HepG2 (cell line): ENCODE measurements around the gene RER1. TPM values are rescaled to one million over a fixed set of nuclear protein-coding genes. Genes with fewer than 3 reads are reported as not detected.

Source experiments
- ATAC-seq: fragments of 200-7000 bp; cut with Tn5 transposase; 3 replicates; pipeline ENCODE4 v1.9.1; 2020; ENCODE audit warnings: mild to moderate bottlenecking, moderate library complexity
- BruUV-seq: library from RNA; stranded (reverse); fragments of 400-500 nt; replicated peaks from 2 replicates; lab custom pipeline; 2021; lab: Mats Ljungman, UMichigan
- CTCF ChIA-PET: fragments of 300-600 bp; formaldehyde crosslinking; extraction: SDS; loops from one replicate; lab custom pipeline; 2021; ENCODE audit warnings: low total read pairs, inconsistent platforms, low intra/inter-chr PET ratio; lab: Yijun Ruan, JAX
- POLR2A ChIA-PET: fragments of 350-600 bp; sonication (Branson Sonifier 250); formaldehyde crosslinking; loops from one replicate; lab custom pipeline; 2020; ENCODE audit warnings: antibody characterized with exemption, inconsistent platforms; lab: Yijun Ruan, JAX
- DNase-seq: peaks from one replicate; pipeline ENCODE4 v3.0.0-alpha.2; 2015; ENCODE audit warnings: low spot score
- FAIRE-seq: peaks from 3 replicates; lab custom pipeline; 2011; peaks lifted over from hg19 to GRCh38; lab: Jason Lieb, UNC
- H2AFZ ChIP-seq: one replicate; pipeline ENCODE4 v1.6.1; 2011; ENCODE audit warnings: low read length, inconsistent platforms
- H3K27ac ChIP-seq: fragments of 300-600 bp; 3 replicates; pipeline ENCODE4 v1.8.0; 2011; ENCODE audit warnings: mixed run types, mild to moderate bottlenecking, mixed read lengths, low read length, inconsistent platforms; ENCODE audit not compliant: insufficient read depth; ENCODE audit errors: extremely low read length
- H3K27me3 ChIP-seq, 2 experiments: fragments of 200-600 bp in 1 of 2; 2 replicates in 1 of 2; 3 replicates in 1 of 2; pipeline versions ENCODE4 v1.6.0 to v1.8.0; 2011; ENCODE audit warnings: low read length in 2 of 2, mild to moderate bottlenecking in 2 of 2, moderate library complexity in 2 of 2, inconsistent platforms in 1 of 2; ENCODE audit not compliant: insufficient read depth in 2 of 2, control insufficient read depth in 1 of 2
- H3K36me3 ChIP-seq, 2 experiments: fragments of 200-600 bp in 1 of 2; replicated peaks in 1 of 2; 2 replicates in 1 of 2; 3 replicates in 1 of 2; pipeline versions ENCODE4 v1.5.1 to v1.8.0; 2011; ENCODE audit warnings: low read length in 2 of 2, inconsistent platforms in 1 of 2; ENCODE audit not compliant: insufficient read depth in 2 of 2, control insufficient read depth in 1 of 2
- H3K4me1 ChIP-seq: 2 replicates; pipeline ENCODE4 v1.5.1; 2012; ENCODE audit warnings: low read length, inconsistent platforms; ENCODE audit not compliant: insufficient read depth
- H3K4me2 ChIP-seq: 2 replicates; pipeline ENCODE4 v1.6.0; 2011; ENCODE audit warnings: low read depth, low read length, inconsistent platforms
- H3K4me3 ChIP-seq, 3 experiments: fragments of 200-600 bp in 1 of 3; sonication (generic), shearing (Covaris generic) in 1 of 3; replicated peaks in 1 of 3; 2 replicates each; pipeline ENCODE4 v1.5.1; 2011 to 2016; ENCODE audit warnings: low read length in 3 of 3, inconsistent platforms in 2 of 3, low read depth in 2 of 3, mild to moderate bottlenecking in 2 of 3, control low read depth in 1 of 3, mixed read lengths in 1 of 3; ENCODE audit not compliant: insufficient read depth in 1 of 3
- H3K79me2 ChIP-seq: one replicate; pipeline ENCODE4 v1.6.1; 2011; ENCODE audit warnings: low read length, inconsistent platforms; ENCODE audit not compliant: insufficient read depth
- H3K9ac ChIP-seq: 2 replicates; pipeline ENCODE4 v1.6.0; 2011; ENCODE audit warnings: mild to moderate bottlenecking, low read depth, low read length, inconsistent platforms; ENCODE audit not compliant: insufficient read depth
- H3K9me3 ChIP-seq: 2 replicates; pipeline ENCODE4 v1.5.1; 2012; ENCODE audit warnings: mild to moderate bottlenecking, low read length
- H4K20me1 ChIP-seq: 2 replicates; pipeline ENCODE4 v1.6.0; 2011; ENCODE audit warnings: inconsistent platforms, mild to moderate bottlenecking, low read length, moderate library complexity; ENCODE audit not compliant: insufficient read depth
- FOXK2 ChIP-seq: fragments of 450-650 bp; IDR thresholded peaks from 2 replicates; pipeline ENCODE4 v1.6.1; 2016
- KLF15 ChIP-seq: sonication (generic); formaldehyde crosslinking; IDR thresholded peaks from 2 replicates; pipeline ENCODE4 v1.8.1; 2023; ENCODE audit warnings: borderline replicate concordance, mild to moderate bottlenecking, inconsistent platforms, missing genetic modification reagents, mixed read lengths
- PHF20 ChIP-seq: sonication (generic); formaldehyde crosslinking; IDR thresholded peaks from 2 replicates; pipeline ENCODE4 v1.5.0; 2020; ENCODE audit warnings: mild to moderate bottlenecking, missing genetic modification reagents
- REL ChIP-seq: sonication (generic); formaldehyde crosslinking; conservative IDR thresholded peaks from 2 replicates; pipeline ENCODE4 v1.8.0; 2022; ENCODE audit warnings: mild to moderate bottlenecking, missing genetic modification reagents, moderate library complexity
- REXO4 ChIP-seq: sonication (generic); formaldehyde crosslinking; IDR thresholded peaks from 2 replicates; pipeline ENCODE4 v1.8.0; 2022; ENCODE audit warnings: missing genetic modification reagents, mild to moderate bottlenecking, borderline replicate concordance
- SMAD9 ChIP-seq: sonication (generic); formaldehyde crosslinking; IDR thresholded peaks from 2 replicates; pipeline ENCODE4 v1.5.1; 2020; ENCODE audit warnings: mild to moderate bottlenecking, missing genetic modification reagents
- ZFX ChIP-seq: sonication (generic); formaldehyde crosslinking; IDR thresholded peaks from 2 replicates; pipeline ENCODE4 v1.4.0; 2020; ENCODE audit warnings: mild to moderate bottlenecking, low read depth, missing genetic modification reagents, moderate library complexity
- ZNF30 ChIP-seq: sonication (generic); formaldehyde crosslinking; IDR thresholded peaks from 2 replicates; pipeline ENCODE4 v1.5.0; 2020; ENCODE audit warnings: mild to moderate bottlenecking, missing genetic modification reagents
- ZNF614 ChIP-seq: IDR thresholded peaks from 2 replicates; pipeline ENCODE4 v1.6.1; 2018; ENCODE audit warnings: missing biosample characterization, missing genetic modification reagents, inconsistent platforms, borderline replicate concordance
- WGBS: methylation state at CpG from one replicate; pipeline ENCODE4 v1.1.6; 2017; ENCODE audit warnings: low lambda C conversion rate; 5-methylcytosine and 5-hydroxymethylcytosine counted together
- in situ Hi-C: cut with HindIII; loops from 2 replicates; pipeline ENCODE4 v1.10.0; 2017; ENCODE audit warnings: low pct_unique_long_range_greater_than_20kb; ENCODE audit not compliant: extremely low pct_ligation_motif_present
- intact Hi-C: fragments of 100-400 bp; cut with micrococcal nuclease; formaldehyde crosslinking; loops from one replicate; pipeline ENCODE4 v1.10.0; 2022; ENCODE audit not compliant: unreplicated experiment
- polyA plus RNA-seq, 8 experiments: library from polyadenylated mRNA; depleted of rRNA in 3 of 8; stranded (reverse) in 7 of 8; unstranded in 1 of 8; fragments of >200 nt; fragmentation: Illumina TruSeq in 4 of 8; extraction: Trizol in 4 of 8; gene quantifications; 2 replicates each; pipeline versions ENCODE4 v1.2.1 to v1.2.3, GENCODE V29; 2011 to 2016; ENCODE audit warnings: low read depth in 4 of 8, missing spikeins in 1 of 8, mixed read lengths in 1 of 8; ENCODE audit not compliant: insufficient read depth in 1 of 8
- total RNA-seq, 5 experiments: library from RNA; depleted of rRNA; stranded (reverse); fragments of >200 nt; fragmentation: Illumina TruSeq; extraction: Trizol; gene quantifications; 2 replicates each; pipeline ENCODE4 v1.2.3, GENCODE V29; 2016; ENCODE audit warnings: low read depth in 1 of 5
- TF ChIP-seq, protein P1 (sequence below): sonication (generic); formaldehyde crosslinking; IDR thresholded peaks from 2 replicates; pipeline ENCODE4 v1.4.0; 2020; ENCODE audit warnings: mild to moderate bottlenecking, missing genetic modification reagents, borderline replicate concordance
- TF ChIP-seq, protein P2 (sequence below): sonication (generic); formaldehyde crosslinking; IDR thresholded peaks from 2 replicates; pipeline ENCODE4 v1.8.1; 2023; ENCODE audit warnings: mild to moderate bottlenecking, inconsistent platforms, moderate library complexity, missing genetic modification reagents, borderline replicate concordance

The RER1 gene
- total and polyA plus RNA-seq, 2 of the 13 experiments (the other 11 are each of a cell fraction or from before 2014, with no cell fraction given): 128 to 164 TPM

DNA sequence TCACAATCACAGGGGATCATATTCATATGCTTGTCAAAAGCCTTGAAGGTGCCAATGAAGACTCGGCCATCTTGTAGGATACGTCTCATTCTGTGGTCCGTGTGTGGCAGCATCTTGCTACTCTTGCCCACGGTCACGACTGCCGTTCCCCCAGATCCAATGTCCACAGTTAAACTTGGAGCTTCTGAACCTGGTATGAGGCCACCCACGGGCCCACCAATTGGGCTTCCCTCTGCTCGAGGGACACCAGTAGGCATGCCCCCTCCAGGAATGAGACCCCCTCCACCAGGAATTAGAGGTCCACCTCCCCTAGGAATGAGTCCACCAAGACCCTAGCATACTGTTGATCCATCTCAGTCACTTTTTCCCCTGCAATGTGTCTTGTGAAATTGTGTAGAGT is 39.9 kb upstream of the RER1 start:
- Histone ChIP-seq H3K4me2 (no peak overlapping the region), H3K9ac (no peak overlapping the region), H4K20me1 (no peaks in the 10 kb centered on the region), H2AFZ (no peak overlapping the region), H3K4me3 (no peak overlapping the region), H3K9me3 (no peaks in the 10 kb centered on the region), H3K27me3 (peaks cover 3 to 49% of the 10 kb centered on the region in 2 experiments), H3K4me1 (peaks cover 7% of the 10 kb centered on the region; the same call in 1 of the 2 replicates), H3K36me3 (no peaks in the 10 kb centered on the region), H3K79me2 (no peaks in the 10 kb centered on the region), H3K27ac (no peak overlapping the region)
- no peak for FAIRE-seq
- no peak for ATAC-seq
- TF ChIP-seq ZFX (CRISPR knock-in tag) (no peak), ZNF30 (CRISPR knock-in tag) (no peak), ZNF614 (CRISPR knock-in tag) (no peak), PHF20 (CRISPR knock-in tag) (no peak), REXO4 (no peak), FOXK2 (no peak), SMAD9 (CRISPR knock-in tag) (no peak), REL (CRISPR knock-in tag) (no peak), KLF15 (CRISPR knock-in tag) (no peak)
- TF ChIP-seq, protein P1, sequence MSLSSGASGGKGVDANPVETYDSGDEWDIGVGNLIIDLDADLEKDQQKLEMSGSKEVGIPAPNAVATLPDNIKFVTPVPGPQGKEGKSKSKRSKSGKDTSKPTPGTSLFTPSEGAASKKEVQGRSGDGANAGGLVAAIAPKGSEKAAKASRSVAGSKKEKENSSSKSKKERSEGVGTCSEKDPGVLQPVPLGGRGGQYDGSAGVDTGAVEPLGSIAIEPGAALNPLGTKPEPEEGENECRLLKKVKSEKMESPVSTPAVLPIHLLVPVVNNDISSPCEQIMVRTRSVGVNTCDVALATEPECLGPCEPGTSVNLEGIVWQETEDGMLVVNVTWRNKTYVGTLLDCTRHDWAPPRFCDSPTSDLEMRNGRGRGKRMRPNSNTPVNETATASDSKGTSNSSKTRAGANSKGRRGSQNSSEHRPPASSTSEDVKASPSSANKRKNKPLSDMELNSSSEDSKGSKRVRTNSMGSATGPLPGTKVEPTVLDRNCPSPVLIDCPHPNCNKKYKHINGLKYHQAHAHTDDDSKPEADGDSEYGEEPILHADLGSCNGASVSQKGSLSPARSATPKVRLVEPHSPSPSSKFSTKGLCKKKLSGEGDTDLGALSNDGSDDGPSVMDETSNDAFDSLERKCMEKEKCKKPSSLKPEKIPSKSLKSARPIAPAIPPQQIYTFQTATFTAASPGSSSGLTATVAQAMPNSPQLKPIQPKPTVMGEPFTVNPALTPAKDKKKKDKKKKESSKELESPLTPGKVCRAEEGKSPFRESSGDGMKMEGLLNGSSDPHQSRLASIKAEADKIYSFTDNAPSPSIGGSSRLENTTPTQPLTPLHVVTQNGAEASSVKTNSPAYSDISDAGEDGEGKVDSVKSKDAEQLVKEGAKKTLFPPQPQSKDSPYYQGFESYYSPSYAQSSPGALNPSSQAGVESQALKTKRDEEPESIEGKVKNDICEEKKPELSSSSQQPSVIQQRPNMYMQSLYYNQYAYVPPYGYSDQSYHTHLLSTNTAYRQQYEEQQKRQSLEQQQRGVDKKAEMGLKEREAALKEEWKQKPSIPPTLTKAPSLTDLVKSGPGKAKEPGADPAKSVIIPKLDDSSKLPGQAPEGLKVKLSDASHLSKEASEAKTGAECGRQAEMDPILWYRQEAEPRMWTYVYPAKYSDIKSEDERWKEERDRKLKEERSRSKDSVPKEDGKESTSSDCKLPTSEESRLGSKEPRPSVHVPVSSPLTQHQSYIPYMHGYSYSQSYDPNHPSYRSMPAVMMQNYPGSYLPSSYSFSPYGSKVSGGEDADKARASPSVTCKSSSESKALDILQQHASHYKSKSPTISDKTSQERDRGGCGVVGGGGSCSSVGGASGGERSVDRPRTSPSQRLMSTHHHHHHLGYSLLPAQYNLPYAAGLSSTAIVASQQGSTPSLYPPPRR (CRISPR knock-in tag): no peak
- TF ChIP-seq, protein P2, sequence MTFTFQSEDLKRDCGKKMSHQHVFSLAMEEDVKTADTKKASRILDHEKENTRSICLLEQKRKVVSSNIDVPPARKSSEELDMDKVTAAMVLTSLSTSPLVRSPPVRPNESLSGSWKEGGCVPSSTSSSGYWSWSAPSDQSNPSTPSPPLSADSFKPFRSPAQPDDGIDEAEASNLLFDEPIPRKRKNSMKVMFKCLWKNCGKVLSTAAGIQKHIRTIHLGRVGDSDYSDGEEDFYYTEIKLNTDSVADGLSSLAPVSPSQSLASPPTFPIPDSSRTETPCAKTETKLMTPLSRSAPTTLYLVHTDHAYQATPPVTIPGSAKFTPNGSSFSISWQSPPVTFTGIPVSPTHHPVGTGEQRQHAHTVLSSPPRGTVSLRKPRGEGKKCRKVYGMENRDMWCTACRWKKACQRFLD: no peak
- WGBS: 39% methylated on average over 8 of the region's 8 CpGs
- no peak for DNase-seq
- BruUV-seq: no TSS peak
- ChIA-PET CTCF (no interaction called here), POLR2A (no interaction called here)
- in situ Hi-C loops (no loop called here), intact Hi-C loops (no loop called here)
